Right lobe of liver (tissue), 4 donors: ENCODE measurements around the gene TBX4.

Experiments
- POLR2A ChIP-seq: fragments of 450-650 bp; IDR thresholded peaks from one replicate; pipeline ENCODE4 v1.6.1; 2017; ENCODE audit warnings: antibody characterized with exemption, mild to moderate bottlenecking
- TF ChIP-seq, protein P1 (sequence below), 4 donors: fragments of 200-600 bp in 3 of 4; fragments of 450-650 bp in 1 of 4; IDR thresholded peaks; one replicate each; pipeline versions ENCODE4 v1.5.1 to v1.8.0; 2016 to 2022; ENCODE audit warnings: antibody characterized with exemption in 4 of 4, mild to moderate bottlenecking in 2 of 4
- donor health status: DM: no; HTN: no; CAD: no.
- donor health status: DM: no; HTN: no; CAD: no.
- donor health status: DM: no; HTN: yes; CAD: no.

- TF ChIP-seq, protein P1, sequence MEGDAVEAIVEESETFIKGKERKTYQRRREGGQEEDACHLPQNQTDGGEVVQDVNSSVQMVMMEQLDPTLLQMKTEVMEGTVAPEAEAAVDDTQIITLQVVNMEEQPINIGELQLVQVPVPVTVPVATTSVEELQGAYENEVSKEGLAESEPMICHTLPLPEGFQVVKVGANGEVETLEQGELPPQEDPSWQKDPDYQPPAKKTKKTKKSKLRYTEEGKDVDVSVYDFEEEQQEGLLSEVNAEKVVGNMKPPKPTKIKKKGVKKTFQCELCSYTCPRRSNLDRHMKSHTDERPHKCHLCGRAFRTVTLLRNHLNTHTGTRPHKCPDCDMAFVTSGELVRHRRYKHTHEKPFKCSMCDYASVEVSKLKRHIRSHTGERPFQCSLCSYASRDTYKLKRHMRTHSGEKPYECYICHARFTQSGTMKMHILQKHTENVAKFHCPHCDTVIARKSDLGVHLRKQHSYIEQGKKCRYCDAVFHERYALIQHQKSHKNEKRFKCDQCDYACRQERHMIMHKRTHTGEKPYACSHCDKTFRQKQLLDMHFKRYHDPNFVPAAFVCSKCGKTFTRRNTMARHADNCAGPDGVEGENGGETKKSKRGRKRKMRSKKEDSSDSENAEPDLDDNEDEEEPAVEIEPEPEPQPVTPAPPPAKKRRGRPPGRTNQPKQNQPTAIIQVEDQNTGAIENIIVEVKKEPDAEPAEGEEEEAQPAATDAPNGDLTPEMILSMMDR (IDR thresholded peaks at IDR 0.05) = no peak
- no peak for TF ChIP-seq POLR2A
Observed at GRCh38 chr17:61423967-61424649, 28.1 kb upstream of the TBX4 start.
